ENCODE measurements around the gene RIPOR1. TPM values are rescaled to one million over a fixed set of nuclear protein-coding genes. Genes with fewer than 3 reads are reported as not detected.
"Not testable (repeated sequence)": the region's sequence is repeated elsewhere in the genome, so short reads cannot be mapped to it uniquely, and the experiment has no call there.

The RIPOR1 gene
- total RNA-seq, 1 experiment from 2014 or later = 59.0 TPM

DNA sequence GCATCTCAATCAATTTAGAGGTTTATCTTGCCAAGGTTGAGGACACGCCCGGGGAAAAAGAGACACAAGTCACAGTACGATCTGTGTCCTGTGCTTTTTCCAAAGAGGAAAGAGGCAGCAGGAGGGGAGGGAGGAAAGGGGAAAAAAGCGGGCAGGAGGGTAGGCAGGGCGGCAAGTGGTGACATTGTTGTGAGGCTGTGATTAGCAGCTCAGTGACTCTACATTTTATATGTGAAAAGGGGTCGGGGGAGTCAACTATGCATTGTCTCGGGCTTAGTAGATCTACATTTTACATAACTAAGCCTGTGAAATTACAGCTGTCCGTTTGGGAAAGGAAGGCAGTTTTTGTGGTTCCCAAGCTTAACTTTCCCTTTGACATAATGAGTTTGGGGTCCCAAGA is 22.2 kb upstream of the RIPOR1 start:
- no peak overlapping the region for H3K27ac Mint-ChIP-seq (ENCODE audit: unreplicated experiment)
- TF ChIP-seq, protein P1, sequence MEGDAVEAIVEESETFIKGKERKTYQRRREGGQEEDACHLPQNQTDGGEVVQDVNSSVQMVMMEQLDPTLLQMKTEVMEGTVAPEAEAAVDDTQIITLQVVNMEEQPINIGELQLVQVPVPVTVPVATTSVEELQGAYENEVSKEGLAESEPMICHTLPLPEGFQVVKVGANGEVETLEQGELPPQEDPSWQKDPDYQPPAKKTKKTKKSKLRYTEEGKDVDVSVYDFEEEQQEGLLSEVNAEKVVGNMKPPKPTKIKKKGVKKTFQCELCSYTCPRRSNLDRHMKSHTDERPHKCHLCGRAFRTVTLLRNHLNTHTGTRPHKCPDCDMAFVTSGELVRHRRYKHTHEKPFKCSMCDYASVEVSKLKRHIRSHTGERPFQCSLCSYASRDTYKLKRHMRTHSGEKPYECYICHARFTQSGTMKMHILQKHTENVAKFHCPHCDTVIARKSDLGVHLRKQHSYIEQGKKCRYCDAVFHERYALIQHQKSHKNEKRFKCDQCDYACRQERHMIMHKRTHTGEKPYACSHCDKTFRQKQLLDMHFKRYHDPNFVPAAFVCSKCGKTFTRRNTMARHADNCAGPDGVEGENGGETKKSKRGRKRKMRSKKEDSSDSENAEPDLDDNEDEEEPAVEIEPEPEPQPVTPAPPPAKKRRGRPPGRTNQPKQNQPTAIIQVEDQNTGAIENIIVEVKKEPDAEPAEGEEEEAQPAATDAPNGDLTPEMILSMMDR (IDR thresholded peaks at IDR 0.05; ENCODE audit: unreplicated experiment) = no peak
- H3K27me3 Mint-ChIP-seq (ENCODE audit: unreplicated experiment) = no peaks in the 10 kb centered on the region
- CTCF ChIA-PET = interaction anchor here (1.4 kb wide), 1 partner anchor 15 kb away, joined by 3 read pairs; no protein-coding TSS in a partner anchor
- intact Hi-C loops (cut with micrococcal nuclease; ENCODE audit: unreplicated experiment) = no loop called here
- BruUV-seq (replicated peaks) = no TSS peak
- H3K9me3 Mint-ChIP-seq (ENCODE audit: low read depth, unreplicated experiment) = no peaks in the 10 kb centered on the region
- no peaks in the 10 kb centered on the region for H3K4me1 Mint-ChIP-seq (ENCODE audit: low read depth, unreplicated experiment)
- H3K4me3 Mint-ChIP-seq (ENCODE audit: low read depth, unreplicated experiment) = no peak overlapping the region
- DNase-seq = no peak
- no peaks in the 10 kb centered on the region for H3K36me3 Mint-ChIP-seq (ENCODE audit: insufficient read depth, unreplicated experiment)

DNA sequence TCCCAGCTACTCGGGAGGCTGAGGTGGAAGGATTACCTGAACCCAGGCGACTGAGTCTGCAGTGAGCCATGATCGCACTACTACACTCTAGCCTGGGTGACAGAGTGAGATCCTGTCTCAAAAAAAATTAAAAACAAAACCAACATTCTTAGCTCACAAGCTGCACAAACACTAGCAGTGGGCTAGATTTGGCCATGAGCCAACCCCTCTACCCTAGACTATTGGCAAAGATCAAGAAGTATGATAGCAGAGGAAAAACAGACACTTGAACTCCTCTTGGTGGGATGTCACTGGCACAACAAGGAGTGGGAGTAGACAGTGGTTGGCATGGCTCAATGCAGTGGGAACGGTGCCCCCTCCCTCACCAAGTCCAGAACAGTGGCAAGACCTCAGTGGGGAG is 19.6 kb upstream of the RIPOR1 start:
- no peaks in the 10 kb centered on the region for H3K27me3 Mint-ChIP-seq (ENCODE audit: unreplicated experiment)
- TF ChIP-seq, protein P1 (IDR thresholded peaks at IDR 0.05; ENCODE audit: unreplicated experiment) = no peak
- intact Hi-C loops (cut with micrococcal nuclease; ENCODE audit: unreplicated experiment) = no loop called here
- CTCF ChIA-PET = interaction anchor here (0.6 kb wide), 1 partner anchor 416 kb away, joined by 6 read pairs; no protein-coding TSS in a partner anchor
- no peaks in the 10 kb centered on the region for H3K36me3 Mint-ChIP-seq (ENCODE audit: insufficient read depth, unreplicated experiment)
- no peak for DNase-seq
- BruUV-seq (replicated peaks) = no TSS peak
- H3K27ac Mint-ChIP-seq (ENCODE audit: unreplicated experiment) = no peak overlapping the region
- H3K4me1 Mint-ChIP-seq (ENCODE audit: low read depth, unreplicated experiment) = no peaks in the 10 kb centered on the region
- no peaks in the 10 kb centered on the region for H3K9me3 Mint-ChIP-seq (ENCODE audit: low read depth, unreplicated experiment)
- no peak overlapping the region for H3K4me3 Mint-ChIP-seq (ENCODE audit: low read depth, unreplicated experiment)

- H3K9me3 Mint-ChIP-seq (ENCODE audit: low read depth, unreplicated experiment) = not testable (repeated sequence)
- intact Hi-C loops (cut with micrococcal nuclease; ENCODE audit: unreplicated experiment) = loop anchor here (1.0 to 2.0 kb wide), 2 partner anchors 20 to 559 kb away; no protein-coding TSS in a partner anchor
Observed at GRCh38 chr16:67513892-67514291, 14.7 kb upstream of the RIPOR1 start.

DNA sequence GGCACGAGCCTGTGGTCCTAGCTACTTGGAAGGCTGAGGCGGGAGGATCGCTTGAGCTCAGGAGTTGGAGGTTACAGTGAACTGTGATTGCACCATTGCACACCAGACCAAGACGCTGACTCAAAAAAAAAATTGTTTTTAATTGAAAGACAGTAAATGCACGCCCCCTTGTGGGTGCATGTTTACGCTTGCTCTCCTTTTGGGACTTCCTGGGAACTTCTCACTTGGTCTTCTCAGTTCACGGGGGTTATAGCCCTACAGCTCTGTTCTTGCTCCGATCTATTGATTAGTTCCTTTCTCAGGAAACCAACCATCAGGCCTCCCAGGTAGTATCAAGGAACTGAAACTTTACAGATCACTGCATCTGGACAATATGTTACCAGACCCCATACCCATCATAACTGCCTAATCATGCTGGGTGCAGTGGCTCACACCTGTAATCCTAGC is 14.2 kb upstream of the RIPOR1 start:
- Mint-ChIP-seq H3K27me3 (ENCODE audit: unreplicated experiment) (peaks cover 7% of the 10 kb centered on the region), H3K27ac (ENCODE audit: unreplicated experiment) (no peak overlapping the region), H3K4me1 (ENCODE audit: low read depth, unreplicated experiment) (no peaks in the 10 kb centered on the region), H3K36me3 (ENCODE audit: insufficient read depth, unreplicated experiment) (no peaks in the 10 kb centered on the region), H3K9me3 (ENCODE audit: low read depth, unreplicated experiment) (no peaks in the 10 kb centered on the region), H3K4me3 (ENCODE audit: low read depth, unreplicated experiment) (no peak overlapping the region)
- intact Hi-C loops (cut with micrococcal nuclease; ENCODE audit: unreplicated experiment) = loop anchor here (1.0 to 2.0 kb wide), 2 partner anchors 20 to 560 kb away; no protein-coding TSS in a partner anchor
- no TSS peak for BruUV-seq (replicated peaks)
- CTCF ChIA-PET = interaction anchor here (0.6 to 2.2 kb wide), 9 partner anchors 12 to 254 kb away, joined by 3 to 17 read pairs (median 4); partner anchors contain the start of gene ATP6V0D1
- TF ChIP-seq, protein P1 (IDR thresholded peaks at IDR 0.05; ENCODE audit: unreplicated experiment) = peak; percentile 82
- DNase-seq = peak; percentile 85

More at GRCh38 chr16:67513892-67514291, 14.7 kb upstream of the RIPOR1 start:
- H3K27me3 Mint-ChIP-seq (ENCODE audit: unreplicated experiment); DNase-seq; H3K4me3 Mint-ChIP-seq (ENCODE audit: low read depth, unreplicated experiment); H3K36me3 Mint-ChIP-seq (ENCODE audit: insufficient read depth, unreplicated experiment); BruUV-seq (replicated peaks); H3K4me1 Mint-ChIP-seq (ENCODE audit: low read depth, unreplicated experiment); H3K27ac Mint-ChIP-seq (ENCODE audit: unreplicated experiment): not testable (repeated sequence)
- CTCF ChIA-PET = interaction anchor here (0.5 to 2.2 kb wide), 10 partner anchors 11 to 254 kb away, joined by 3 to 17 read pairs (median 4); partner anchors contain the start of gene ATP6V0D1

Data from Calu3 (cell line).